ENCODE measurements around the gene PRSS53.

The PRSS53 gene

GRCh38 chr16:31093132-31093703, 4.5 kb upstream of the PRSS53 start:
- DNase-seq: peak; percentile 41

GRCh38 chr16:31092330-31092729, 3.6 kb upstream of the PRSS53 start:
- DNase-seq: no peak

GRCh38 chr16:31090540-31090939, 1.8 kb upstream of the PRSS53 start:
- DNase-seq: no peak

- DNase-seq: no peak
Measured at GRCh38 chr16:31089199-31089598, 456 bp upstream of the PRSS53 start.

GRCh38 chr16:31087971-31088370, 772 bp downstream of the PRSS53 start:
- no peak for DNase-seq

GRCh38 chr16:31087481-31087880, 1.3 kb downstream of the PRSS53 start:
- DNase-seq: no peak

GRCh38 chr16:31086629-31086906, 2.2 kb downstream of the PRSS53 start:
- no peak for DNase-seq

- DNase-seq: no peak
Measured at GRCh38 chr16:31085873-31086628, 2.7 kb downstream of the PRSS53 start.

- DNase-seq: no peak
Measured at GRCh38 chr16:31085411-31085810, 3.3 kb downstream of the PRSS53 start.

GRCh38 chr16:31084584-31085302, 4.0 kb downstream of the PRSS53 start:
- DNase-seq: no peak

- no peak for DNase-seq
Measured at GRCh38 chr16:31083981-31084380, 4.8 kb downstream of the PRSS53 start.

- no peak for DNase-seq
Measured at GRCh38 chr16:31083556-31083955, 5.2 kb downstream of the PRSS53 start.

GRCh38 chr16:31083081-31083480, 5.7 kb downstream of the PRSS53 start:
- no peak for DNase-seq

GRCh38 chr16:31082368-31083045, 6.2 kb downstream of the PRSS53 start:
- DNase-seq: no peak

- DNase-seq: no peak
Measured at GRCh38 chr16:31081428-31082351, 7.1 kb downstream of the PRSS53 start.

- DNase-seq: no peak
Measured at GRCh38 chr16:31080756-31081419, 7.9 kb downstream of the PRSS53 start.

- DNase-seq: no peak
Measured at GRCh38 chr16:31080035-31080629, 8.6 kb downstream of the PRSS53 start.

GRCh38 chr16:31079342-31079944, 9.3 kb downstream of the PRSS53 start:
- DNase-seq: no peak

- no peak for DNase-seq
Measured at GRCh38 chr16:31078597-31079341, 10.0 kb downstream of the PRSS53 start.

- DNase-seq: no peak
Measured at GRCh38 chr16:31077592-31078396, 10.9 kb downstream of the PRSS53 start.
